Measurements from ENCODE around the gene CA12. TPM values are rescaled to one million over a fixed set of nuclear protein-coding genes. Genes with fewer than 3 reads are reported as not detected.

CA12 gene
- total RNA-seq, 3 donors from 2014 or later = 11.7 to 64.5 (median 61.9) TPM

GRCh38 chr15:63330926-63331325 lies 50.7 kb downstream of the CA12 start:
- Histone ChIP-seq H3K36me3 (no peaks in the 10 kb centered on the region), H3K4me3 (no peak overlapping the region), H3K27ac (peak overlapping the region in 1 of 2 donors; percentile 51), H3K4me1 (no peaks in the 10 kb centered on the region), H3K27me3 (no peaks in the 10 kb centered on the region), H3K9me3 (no peaks in the 10 kb centered on the region)
- DNase-seq (ENCODE audit: low spot score in 2 of 2) = no peak
- no peak for TF ChIP-seq POLR2AphosphoS5 (IDR thresholded peaks at IDR 0.05)
- TF ChIP-seq CTCF (IDR thresholded peaks at IDR 0.05) = no peak
- TF ChIP-seq POLR2A (IDR thresholded peaks at IDR 0.05) = no peak
- intact Hi-C loops (cut with DNase I; ENCODE audit: low total_unique reads) = no loop called here

- Histone ChIP-seq H3K4me1 (no peaks in the 10 kb centered on the region), H3K4me3 (no peak overlapping the region), H3K36me3 (no peaks in the 10 kb centered on the region), H3K9me3 (no peaks in the 10 kb centered on the region), H3K27ac (peak overlapping the region; percentile 6 to 15), H3K27me3 (no peaks in the 10 kb centered on the region)
- intact Hi-C loops (cut with DNase I; ENCODE audit: low total_unique reads) = no loop called here
- no peak for DNase-seq (ENCODE audit: low spot score in 2 of 2)
- TF ChIP-seq CTCF (IDR thresholded peaks at IDR 0.05) = no peak
- TF ChIP-seq POLR2A (IDR thresholded peaks at IDR 0.05) = no peak
- no peak for TF ChIP-seq POLR2AphosphoS5 (IDR thresholded peaks at IDR 0.05)
Measured at GRCh38 chr15:63329567-63330350, 51.9 kb downstream of the CA12 start.

GRCh38 chr15:63327648-63328421 lies 53.8 kb downstream of the CA12 start:
- TF ChIP-seq POLR2AphosphoS5 (IDR thresholded peaks at IDR 0.05) (no peak), POLR2A (IDR thresholded peaks at IDR 0.05) (no peak), CTCF (IDR thresholded peaks at IDR 0.05) (no peak)
- intact Hi-C loops (cut with DNase I; ENCODE audit: low total_unique reads) = no loop called here
- H3K9me3 ChIP-seq = no peaks in the 10 kb centered on the region
- no peak for DNase-seq (ENCODE audit: low spot score in 2 of 2)
- no peak overlapping the region for H3K27ac ChIP-seq
- no peaks in the 10 kb centered on the region for H3K27me3 ChIP-seq
- no peaks in the 10 kb centered on the region for H3K36me3 ChIP-seq
- no peaks in the 10 kb centered on the region for H3K4me1 ChIP-seq
- no peak overlapping the region for H3K4me3 ChIP-seq

- Histone ChIP-seq H3K9me3 (no peaks in the 10 kb centered on the region), H3K27me3 (no peaks in the 10 kb centered on the region), H3K4me1 (no peaks in the 10 kb centered on the region), H3K4me3 (no peak overlapping the region), H3K36me3 (no peaks in the 10 kb centered on the region), H3K27ac (no peak overlapping the region)
- intact Hi-C loops (cut with DNase I; ENCODE audit: low total_unique reads) = no loop called here
- TF ChIP-seq POLR2AphosphoS5 (IDR thresholded peaks at IDR 0.05) (no peak), CTCF (IDR thresholded peaks at IDR 0.05) (no peak), POLR2A (IDR thresholded peaks at IDR 0.05) (no peak)
- DNase-seq (ENCODE audit: low spot score in 2 of 2) = no peak
Measured at GRCh38 chr15:63324770-63325169, 56.9 kb downstream of the CA12 start.
